Caco-2 (cell line): Measurements from ENCODE around the gene SLC25A33. TPM values are rescaled to one million over a fixed set of nuclear protein-coding genes. Genes with fewer than 3 reads are reported as not detected.

ENCODE experiments used
- BruUV-seq: library from RNA; stranded (reverse); fragments of 400-500 nt; replicated peaks from 2 replicates; lab custom pipeline; 2021; lab: Mats Ljungman, UMichigan
- CTCF ChIA-PET: fragments of 300-600 bp; sonication (Branson Sonifier 250); formaldehyde crosslinking; loops from one replicate; lab custom pipeline; 2022; ENCODE audit warnings: antibody characterized with exemption; lab: Charles Lee
- POLR2A ChIA-PET: fragments of 300-600 bp; sonication (Branson Sonifier 250); formaldehyde crosslinking; loops from one replicate; lab custom pipeline; 2022; ENCODE audit warnings: antibody characterized with exemption; lab: Charles Lee
- DNase-seq, 2 experiments: peaks; one replicate each; pipeline versions ENCODE4 v3.0.0 to v3.0.0-alpha.2; 2020 to 2022
- H3K27me3 ChIP-seq: replicated peaks from 2 replicates; pipeline ENCODE4 v1.6.0; 2011; ENCODE audit warnings: low read length; ENCODE audit not compliant: control insufficient read depth, insufficient read depth
- H3K36me3 ChIP-seq: 2 replicates; pipeline ENCODE4 v1.5.1; 2011; ENCODE audit warnings: low read length; ENCODE audit not compliant: control insufficient read depth, insufficient read depth
- H3K4me1 ChIP-seq: fragments of 250-450 bp; sonication (Bioruptor Pico); 2 replicates; pipeline ENCODE4 v1.5.1; 2020; ENCODE audit warnings: mild to moderate bottlenecking
- H3K4me3 ChIP-seq: 2 replicates; pipeline ENCODE4 v1.5.1; 2011; ENCODE audit warnings: low read depth, mild to moderate bottlenecking, control low read depth, low read length
- H3K9me3 ChIP-seq: fragments of 250-450 bp; sonication (Bioruptor Pico); 2 replicates; pipeline ENCODE4 v1.5.1; 2020; ENCODE audit warnings: mild to moderate bottlenecking, moderate library complexity
- H3K27ac Mint-ChIP-seq: one replicate; pipeline ENCODE4 v1.8.0; 2022; ENCODE audit warnings: mixed read lengths; ENCODE audit not compliant: unreplicated experiment
- H3K27me3 Mint-ChIP-seq: one replicate; pipeline ENCODE4 v1.8.0; 2022; ENCODE audit warnings: mixed read lengths; ENCODE audit not compliant: insufficient read depth, unreplicated experiment
- H3K36me3 Mint-ChIP-seq: one replicate; pipeline ENCODE4 v1.8.0; 2022; ENCODE audit warnings: mild to moderate bottlenecking, mixed read lengths; ENCODE audit not compliant: insufficient read depth, unreplicated experiment
- H3K4me1 Mint-ChIP-seq: one replicate; pipeline ENCODE4 v1.8.0; 2022; ENCODE audit warnings: low read depth, mixed read lengths; ENCODE audit not compliant: unreplicated experiment
- H3K4me3 Mint-ChIP-seq: one replicate; pipeline ENCODE4 v1.8.0; 2022; ENCODE audit warnings: mild to moderate bottlenecking, moderate library complexity, mixed read lengths; ENCODE audit not compliant: unreplicated experiment
- H3K9me3 Mint-ChIP-seq: one replicate; pipeline ENCODE4 v1.8.0; 2022; ENCODE audit warnings: mixed read lengths; ENCODE audit not compliant: unreplicated experiment
- CTCF ChIP-seq, 2 experiments: fragments of 200-600 bp in 1 of 2; IDR thresholded peaks; 1 replicate in 1 of 2; 2 replicates in 1 of 2; pipeline versions ENCODE4 v1.5.1 to v1.8.0; 2011 to 2022; ENCODE audit warnings: antibody characterized with exemption in 1 of 2, control low read depth in 1 of 2, inconsistent platforms in 1 of 2, low read depth in 1 of 2, low read length in 1 of 2, mild to moderate bottlenecking in 1 of 2, moderate library complexity in 1 of 2; ENCODE audit not compliant: insufficient read depth in 1 of 2, severe bottlenecking in 1 of 2, unreplicated experiment in 1 of 2
- intact Hi-C: fragments of 100-400 bp; cut with micrococcal nuclease; formaldehyde crosslinking; loops from one replicate; pipeline ENCODE4 v1.10.0; 2022; ENCODE audit not compliant: unreplicated experiment
- total RNA-seq: library from RNA; stranded (reverse); gene quantifications from 2 replicates; pipeline ENCODE4 v1.2.3, GENCODE V29; 2022

The SLC25A33 gene
- total RNA-seq, 1 experiment from 2014 or later, result 11.2 TPM

- H3K4me1 Mint-ChIP-seq, result no peaks in the 10 kb centered on the region
- no peaks in the 10 kb centered on the region for H3K36me3 ChIP-seq
- ChIA-PET POLR2A (no interaction called here), CTCF (no interaction called here)
- no peak for TF ChIP-seq CTCF (IDR thresholded peaks at IDR 0.05; ENCODE audit: insufficient read depth in 1 of 2, low read depth in 1 of 2, low read length in 1 of 2, severe bottlenecking in 1 of 2, unreplicated experiment in 1 of 2)
- H3K27me3 ChIP-seq, result no peaks in the 10 kb centered on the region
- no peak overlapping the region for H3K4me3 ChIP-seq
- BruUV-seq, result no TSS peak
- no peak for DNase-seq
- intact Hi-C loops, result no loop called here
- no peaks in the 10 kb centered on the region for H3K4me1 ChIP-seq
- H3K4me3 Mint-ChIP-seq, result no peak overlapping the region
- H3K9me3 Mint-ChIP-seq, result peaks cover 10% of the 10 kb centered on the region
- peaks cover 3% of the 10 kb centered on the region for H3K27me3 Mint-ChIP-seq
- no peak overlapping the region for H3K27ac Mint-ChIP-seq
- no peaks in the 10 kb centered on the region for H3K36me3 Mint-ChIP-seq
- no peaks in the 10 kb centered on the region for H3K9me3 ChIP-seq
These were observed 95.3 kb downstream of the SLC25A33 start for GRCh38 chr1:9634582-9634981.

Other genes with a start within 250 kb of the SLC25A33 start
- 12.8 and 18.2 TPM in 2 replicates for gene SPSB1, start 246.6 kb upstream of the SLC25A33 start, total RNA-seq
- 27.2 and 28.2 TPM in 2 replicates for gene TMEM201, start 49.4 kb downstream of the SLC25A33 start, total RNA-seq
- gene PIK3CD, start 112.3 kb downstream of the SLC25A33 start, total RNA-seq, result 0.46 and 0.77 TPM in 2 replicates